Measurements from ENCODE around the gene JCHAIN. TPM values are rescaled to one million over a fixed set of nuclear protein-coding genes. Genes with fewer than 3 reads are reported as not detected.

The JCHAIN gene
- total and polyA plus RNA-seq, 9 of the 15 experiments (the other 6 are each of a cell fraction or from before 2014, with no cell fraction given) = 0.04 to 0.68 (median 0.26) TPM; not detected in 5

DNA sequence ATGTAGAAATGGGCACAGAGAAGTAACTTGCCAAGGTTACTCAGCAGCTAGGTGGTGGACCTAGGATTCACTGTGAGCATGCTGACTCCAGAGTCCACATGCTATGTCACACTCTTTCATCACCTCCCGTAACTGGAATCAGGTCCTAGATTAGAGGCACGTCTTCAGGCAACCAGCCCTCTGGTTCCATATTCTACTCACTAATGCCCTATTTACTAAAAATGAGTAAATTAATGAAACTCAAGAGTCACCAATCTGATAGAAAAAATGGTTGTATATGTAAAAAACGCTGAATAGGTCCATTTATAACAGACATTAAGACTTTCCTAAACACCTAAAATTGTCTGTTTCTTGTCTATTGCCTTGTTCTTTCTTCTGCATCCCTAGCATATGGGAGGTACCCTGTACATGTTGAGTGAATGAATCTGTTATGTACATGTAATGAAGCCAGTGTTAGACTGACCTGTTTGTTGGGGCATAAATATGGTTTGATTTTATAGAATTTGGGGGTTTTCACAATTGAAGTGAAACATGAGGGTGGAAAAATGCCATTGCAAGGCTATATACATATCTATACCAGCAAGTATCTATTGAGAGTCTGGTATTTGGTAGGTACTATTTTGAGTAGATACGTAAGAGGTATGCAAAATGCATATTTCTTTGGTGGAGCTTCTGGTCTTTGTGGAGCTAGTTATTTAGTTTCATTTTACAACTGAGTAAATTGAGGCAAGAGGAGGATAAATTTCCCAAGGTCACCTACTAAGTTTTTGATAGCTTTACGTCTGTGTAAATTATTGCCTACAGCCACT lies 48.0 kb upstream of the JCHAIN start (continued):
- TF ChIP-seq JUND (IDR thresholded peaks at IDR 0.05; ENCODE audit: borderline replicate concordance, low read depth, low read length) = peak; percentile 71; the same call in 1 of the 2 replicates
- peak; percentile 62; the same call in 1 of the 3 replicates for TF ChIP-seq JUND (tag; IDR thresholded peaks at IDR 0.05; ENCODE audit: borderline replicate concordance, low read depth, low read length)
- TF ChIP-seq TRIM24 (IDR thresholded peaks at IDR 0.05) = peak; percentile 40 to 70; a peak in 2 of 4 replicates
- TF ChIP-seq MYC (IDR thresholded peaks at IDR 0.05; ENCODE audit: low read depth, low read length) = peak; percentile 96
- no peak for TF ChIP-seq MYC (CRISPR knock-in tag; IDR thresholded peaks at IDR 0.05; ENCODE audit: borderline replicate concordance, low read depth)
- TF ChIP-seq, protein P1, sequence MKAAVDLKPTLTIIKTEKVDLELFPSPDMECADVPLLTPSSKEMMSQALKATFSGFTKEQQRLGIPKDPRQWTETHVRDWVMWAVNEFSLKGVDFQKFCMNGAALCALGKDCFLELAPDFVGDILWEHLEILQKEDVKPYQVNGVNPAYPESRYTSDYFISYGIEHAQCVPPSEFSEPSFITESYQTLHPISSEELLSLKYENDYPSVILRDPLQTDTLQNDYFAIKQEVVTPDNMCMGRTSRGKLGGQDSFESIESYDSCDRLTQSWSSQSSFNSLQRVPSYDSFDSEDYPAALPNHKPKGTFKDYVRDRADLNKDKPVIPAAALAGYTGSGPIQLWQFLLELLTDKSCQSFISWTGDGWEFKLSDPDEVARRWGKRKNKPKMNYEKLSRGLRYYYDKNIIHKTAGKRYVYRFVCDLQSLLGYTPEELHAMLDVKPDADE (conservative IDR thresholded peaks at IDR 0.05; ENCODE audit: control insufficient read depth, low read depth, low read length) = no peak
- peak; percentile 86; the same call in 1 of the 2 replicates for TF ChIP-seq DMBX1 (CRISPR knock-in tag; IDR thresholded peaks at IDR 0.05; ENCODE audit: borderline replicate concordance)
- no peak for TF ChIP-seq ZBED1 (IDR thresholded peaks at IDR 0.05)
- TF ChIP-seq, protein P2, sequence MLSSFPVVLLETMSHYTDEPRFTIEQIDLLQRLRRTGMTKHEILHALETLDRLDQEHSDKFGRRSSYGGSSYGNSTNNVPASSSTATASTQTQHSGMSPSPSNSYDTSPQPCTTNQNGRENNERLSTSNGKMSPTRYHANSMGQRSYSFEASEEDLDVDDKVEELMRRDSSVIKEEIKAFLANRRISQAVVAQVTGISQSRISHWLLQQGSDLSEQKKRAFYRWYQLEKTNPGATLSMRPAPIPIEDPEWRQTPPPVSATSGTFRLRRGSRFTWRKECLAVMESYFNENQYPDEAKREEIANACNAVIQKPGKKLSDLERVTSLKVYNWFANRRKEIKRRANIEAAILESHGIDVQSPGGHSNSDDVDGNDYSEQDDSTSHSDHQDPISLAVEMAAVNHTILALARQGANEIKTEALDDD (IDR thresholded peaks at IDR 0.05) = no peak
- no peak for TF ChIP-seq ZNF232 (CRISPR knock-in tag; IDR thresholded peaks at IDR 0.05)
- TF ChIP-seq PYGO2 (tag; IDR thresholded peaks at IDR 0.05) = 0 out of 2 replicates have a peak, but pooled peaks have one; percentile 9
- no peak for TF ChIP-seq NR2C1 (IDR thresholded peaks at IDR 0.05)
- TF ChIP-seq NR2C1 (tag; IDR thresholded peaks at IDR 0.05) = peak; percentile 56
- TF ChIP-seq, protein P3, sequence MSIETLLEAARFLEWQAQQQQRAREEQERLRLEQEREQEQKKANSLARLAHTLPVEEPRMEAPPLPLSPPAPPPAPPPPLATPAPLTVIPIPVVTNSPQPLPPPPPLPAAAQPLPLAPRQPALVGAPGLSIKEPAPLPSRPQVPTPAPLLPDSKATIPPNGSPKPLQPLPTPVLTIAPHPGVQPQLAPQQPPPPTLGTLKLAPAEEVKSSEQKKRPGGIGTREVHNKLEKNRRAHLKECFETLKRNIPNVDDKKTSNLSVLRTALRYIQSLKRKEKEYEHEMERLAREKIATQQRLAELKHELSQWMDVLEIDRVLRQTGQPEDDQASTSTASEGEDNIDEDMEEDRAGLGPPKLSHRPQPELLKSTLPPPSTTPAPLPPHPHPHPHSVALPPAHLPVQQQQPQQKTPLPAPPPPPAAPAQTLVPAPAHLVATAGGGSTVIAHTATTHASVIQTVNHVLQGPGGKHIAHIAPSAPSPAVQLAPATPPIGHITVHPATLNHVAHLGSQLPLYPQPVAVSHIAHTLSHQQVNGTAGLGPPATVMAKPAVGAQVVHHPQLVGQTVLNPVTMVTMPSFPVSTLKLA (conservative IDR thresholded peaks at IDR 0.05) = peak; percentile 25 to 51; a peak in 2 of 4 replicates
- no peak for TF ChIP-seq IRF2 (CRISPR knock-in tag; IDR thresholded peaks at IDR 0.05)
- TF ChIP-seq GATAD2A (IDR thresholded peaks at IDR 0.05) = no peak
- TF ChIP-seq, protein P4, sequence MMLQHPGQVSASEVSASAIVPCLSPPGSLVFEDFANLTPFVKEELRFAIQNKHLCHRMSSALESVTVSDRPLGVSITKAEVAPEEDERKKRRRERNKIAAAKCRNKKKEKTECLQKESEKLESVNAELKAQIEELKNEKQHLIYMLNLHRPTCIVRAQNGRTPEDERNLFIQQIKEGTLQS (IDR thresholded peaks at IDR 0.05) = peak; percentile 90
- TF ChIP-seq, protein P4 (CRISPR knock-in tag; conservative IDR thresholded peaks at IDR 0.05) = no peak
- TF ChIP-seq BACH1 (tag; IDR thresholded peaks at IDR 0.05) = peak; percentile 92
- no peak for TF ChIP-seq HEY1 (CRISPR knock-in tag; IDR thresholded peaks at IDR 0.05; ENCODE audit: borderline replicate concordance)
- no peak for TF ChIP-seq TAF15 (IDR thresholded peaks at IDR 0.05; ENCODE audit: low read depth, low read length)
- no peak for TF ChIP-seq ZC3H4 (CRISPR knock-in tag; IDR thresholded peaks at IDR 0.05; ENCODE audit: borderline replicate concordance)
